Measurements from ENCODE around the gene ZNF582.

ZNF582 gene

GRCh38 chr19:56398809-56399208 is 5.5 kb upstream of the ZNF582 start:
- no peak for TF ChIP-seq FOXP2 (optimal IDR thresholded peaks at IDR 0.05; ENCODE audit: borderline replicate concordance, extremely low read depth, extremely low read length, insufficient read depth)
- TF ChIP-seq TAF1 (IDR thresholded peaks at IDR 0.05; ENCODE audit: borderline replicate concordance, insufficient read depth, low read length): no peak
- no peak for TF ChIP-seq REST (IDR thresholded peaks at IDR 0.05; ENCODE audit: insufficient read depth in 1 of 2, low read depth in 2 of 2, low read length in 2 of 2)
- TF ChIP-seq SIN3A (IDR thresholded peaks at IDR 0.05; ENCODE audit: borderline replicate concordance, insufficient read depth, low read length): no peak
- TF ChIP-seq POLR2AphosphoS5 (IDR thresholded peaks at IDR 0.05; ENCODE audit: low read depth, low read length): no peak

- TF ChIP-seq TAF1 (IDR thresholded peaks at IDR 0.05; ENCODE audit: borderline replicate concordance, insufficient read depth, low read length) (no peak), FOXP2 (optimal IDR thresholded peaks at IDR 0.05; ENCODE audit: borderline replicate concordance, extremely low read depth, extremely low read length, insufficient read depth) (no peak), REST (IDR thresholded peaks at IDR 0.05; ENCODE audit: insufficient read depth in 1 of 2, low read depth in 2 of 2, low read length in 2 of 2) (no peak), POLR2AphosphoS5 (IDR thresholded peaks at IDR 0.05; ENCODE audit: low read depth, low read length) (no peak), SIN3A (IDR thresholded peaks at IDR 0.05; ENCODE audit: borderline replicate concordance, insufficient read depth, low read length) (no peak)
These were observed 9.3 kb downstream of the ZNF582 start for GRCh38 chr19:56383826-56384605.

GRCh38 chr19:56377105-56377924 is 16.0 kb downstream of the ZNF582 start:
- TF ChIP-seq TAF1 (IDR thresholded peaks at IDR 0.05; ENCODE audit: borderline replicate concordance, insufficient read depth, low read length) (no peak), FOXP2 (optimal IDR thresholded peaks at IDR 0.05; ENCODE audit: borderline replicate concordance, extremely low read depth, extremely low read length, insufficient read depth) (no peak), POLR2AphosphoS5 (IDR thresholded peaks at IDR 0.05; ENCODE audit: low read depth, low read length) (no peak), SIN3A (IDR thresholded peaks at IDR 0.05; ENCODE audit: borderline replicate concordance, insufficient read depth, low read length) (no peak), REST (IDR thresholded peaks at IDR 0.05; ENCODE audit: insufficient read depth in 1 of 2, low read depth in 2 of 2, low read length in 2 of 2) (no peak)

GRCh38 chr19:56372281-56372680 is 21.1 kb downstream of the ZNF582 start:
- no peak for TF ChIP-seq POLR2AphosphoS5 (IDR thresholded peaks at IDR 0.05; ENCODE audit: low read depth, low read length)
- TF ChIP-seq FOXP2 (optimal IDR thresholded peaks at IDR 0.05; ENCODE audit: borderline replicate concordance, extremely low read depth, extremely low read length, insufficient read depth): no peak
- no peak for TF ChIP-seq TAF1 (IDR thresholded peaks at IDR 0.05; ENCODE audit: borderline replicate concordance, insufficient read depth, low read length)
- no peak for TF ChIP-seq REST (IDR thresholded peaks at IDR 0.05; ENCODE audit: insufficient read depth in 1 of 2, low read depth in 2 of 2, low read length in 2 of 2)
- no peak for TF ChIP-seq SIN3A (IDR thresholded peaks at IDR 0.05; ENCODE audit: borderline replicate concordance, insufficient read depth, low read length)
